ENCODE results near the gene YARS2. TPM values are rescaled to one million over a fixed set of nuclear protein-coding genes. Genes with fewer than 3 reads are reported as not detected.
A peak's percentile ranks its signal among the peaks of the same experiment; 100 is the strongest.

YARS2 gene
- 15.5 TPM for polyA plus RNA-seq (2012; ENCODE audit: insufficient read length, low read depth)

DNA sequence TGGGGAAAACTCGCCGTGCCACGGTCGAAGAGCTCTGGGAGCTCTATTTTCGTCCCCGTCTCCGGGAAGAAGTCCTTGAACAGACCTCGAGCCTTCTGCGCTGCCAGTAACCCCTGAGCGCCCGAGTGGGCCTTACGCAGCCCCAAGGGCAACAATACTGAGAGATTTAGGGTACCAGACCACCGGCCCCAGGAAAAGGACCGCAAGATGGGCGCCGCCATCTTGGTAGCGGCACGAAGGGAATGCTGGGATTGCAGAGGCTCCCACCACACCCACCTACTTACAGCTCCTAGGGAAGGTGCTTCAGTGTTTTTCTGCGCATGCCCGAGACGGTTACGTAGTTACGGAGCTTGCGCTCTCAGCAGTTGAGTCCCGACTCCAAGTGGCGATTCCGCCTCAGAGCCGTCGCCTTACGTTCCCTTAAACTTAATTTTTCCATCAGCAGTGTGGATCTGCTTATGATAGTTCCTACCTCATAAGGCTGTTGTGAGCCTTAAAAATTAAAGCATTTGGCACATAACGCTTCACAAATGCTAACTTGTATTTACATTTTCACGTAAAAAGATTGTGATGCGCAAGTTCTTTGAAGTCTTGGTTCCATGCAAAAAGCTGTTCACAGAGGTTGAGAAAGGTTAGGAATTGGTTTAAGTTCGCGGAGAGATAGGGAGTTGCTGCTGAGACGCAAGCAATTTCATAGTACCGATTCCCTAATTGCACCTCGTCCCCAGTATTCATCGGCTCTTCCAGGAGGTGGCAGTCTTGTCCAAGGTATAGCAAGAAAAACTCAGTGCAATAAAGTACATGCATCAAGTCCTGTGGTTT is at the start of gene YARS2:
TSS of gene YARS2 (minus strand) at position 244 of the 822 bp plus-strand sequence. CDS start at position 221, 23 bp downstream.
- TF ChIP-seq, protein P1, sequence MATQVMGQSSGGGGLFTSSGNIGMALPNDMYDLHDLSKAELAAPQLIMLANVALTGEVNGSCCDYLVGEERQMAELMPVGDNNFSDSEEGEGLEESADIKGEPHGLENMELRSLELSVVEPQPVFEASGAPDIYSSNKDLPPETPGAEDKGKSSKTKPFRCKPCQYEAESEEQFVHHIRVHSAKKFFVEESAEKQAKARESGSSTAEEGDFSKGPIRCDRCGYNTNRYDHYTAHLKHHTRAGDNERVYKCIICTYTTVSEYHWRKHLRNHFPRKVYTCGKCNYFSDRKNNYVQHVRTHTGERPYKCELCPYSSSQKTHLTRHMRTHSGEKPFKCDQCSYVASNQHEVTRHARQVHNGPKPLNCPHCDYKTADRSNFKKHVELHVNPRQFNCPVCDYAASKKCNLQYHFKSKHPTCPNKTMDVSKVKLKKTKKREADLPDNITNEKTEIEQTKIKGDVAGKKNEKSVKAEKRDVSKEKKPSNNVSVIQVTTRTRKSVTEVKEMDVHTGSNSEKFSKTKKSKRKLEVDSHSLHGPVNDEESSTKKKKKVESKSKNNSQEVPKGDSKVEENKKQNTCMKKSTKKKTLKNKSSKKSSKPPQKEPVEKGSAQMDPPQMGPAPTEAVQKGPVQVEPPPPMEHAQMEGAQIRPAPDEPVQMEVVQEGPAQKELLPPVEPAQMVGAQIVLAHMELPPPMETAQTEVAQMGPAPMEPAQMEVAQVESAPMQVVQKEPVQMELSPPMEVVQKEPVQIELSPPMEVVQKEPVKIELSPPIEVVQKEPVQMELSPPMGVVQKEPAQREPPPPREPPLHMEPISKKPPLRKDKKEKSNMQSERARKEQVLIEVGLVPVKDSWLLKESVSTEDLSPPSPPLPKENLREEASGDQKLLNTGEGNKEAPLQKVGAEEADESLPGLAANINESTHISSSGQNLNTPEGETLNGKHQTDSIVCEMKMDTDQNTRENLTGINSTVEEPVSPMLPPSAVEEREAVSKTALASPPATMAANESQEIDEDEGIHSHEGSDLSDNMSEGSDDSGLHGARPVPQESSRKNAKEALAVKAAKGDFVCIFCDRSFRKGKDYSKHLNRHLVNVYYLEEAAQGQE (IDR thresholded peaks at IDR 0.05; ENCODE audit: insufficient read depth in 1 of 2, low read depth in 2 of 2, low read length in 2 of 2), result peak in 1 of 2 experiments; percentile 54; a peak in 1 of 4 replicates
- TF ChIP-seq FOXP2 (optimal IDR thresholded peaks at IDR 0.05; ENCODE audit: borderline replicate concordance, extremely low read depth, extremely low read length, insufficient read depth), result no peak
- peak; percentile 95 for TF ChIP-seq POLR2AphosphoS5 (IDR thresholded peaks at IDR 0.05; ENCODE audit: low read depth, low read length)
- TF ChIP-seq SIN3A (IDR thresholded peaks at IDR 0.05; ENCODE audit: borderline replicate concordance, insufficient read depth, low read length), result 0 out of 2 replicates have a peak, but pooled peaks have one; percentile 30
- peak; percentile 97 for TF ChIP-seq TAF1 (IDR thresholded peaks at IDR 0.05; ENCODE audit: borderline replicate concordance, insufficient read depth, low read length)

DNA sequence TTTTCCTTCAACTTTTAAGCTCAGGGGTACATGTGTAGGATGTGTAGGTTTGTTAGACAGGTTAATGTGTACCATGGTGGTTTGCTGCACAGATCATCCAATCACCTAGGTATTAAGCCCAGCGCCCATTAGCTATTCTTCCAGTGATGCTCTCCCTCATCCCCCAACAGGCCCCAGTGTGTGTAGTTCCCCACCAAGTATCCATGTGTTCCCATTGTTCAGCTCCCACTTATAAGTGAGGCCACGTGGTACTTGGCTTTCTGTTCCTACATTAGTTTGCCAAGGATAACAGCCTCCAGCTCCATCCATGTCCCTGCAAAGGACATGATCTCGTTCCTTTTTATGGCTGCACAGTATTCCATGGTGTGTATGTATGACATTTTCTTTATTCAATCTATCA is 48.6 kb upstream of the YARS2 start:
- TF ChIP-seq FOXP2 (optimal IDR thresholded peaks at IDR 0.05; ENCODE audit: borderline replicate concordance, extremely low read depth, extremely low read length, insufficient read depth), result no peak
- TF ChIP-seq, protein P1 (IDR thresholded peaks at IDR 0.05; ENCODE audit: insufficient read depth in 1 of 2, low read depth in 2 of 2, low read length in 2 of 2), result no peak
- TF ChIP-seq POLR2AphosphoS5 (IDR thresholded peaks at IDR 0.05; ENCODE audit: low read depth, low read length), result no peak
- no peak for TF ChIP-seq SIN3A (IDR thresholded peaks at IDR 0.05; ENCODE audit: borderline replicate concordance, insufficient read depth, low read length)
- TF ChIP-seq TAF1 (IDR thresholded peaks at IDR 0.05; ENCODE audit: borderline replicate concordance, insufficient read depth, low read length), result no peak

DNA sequence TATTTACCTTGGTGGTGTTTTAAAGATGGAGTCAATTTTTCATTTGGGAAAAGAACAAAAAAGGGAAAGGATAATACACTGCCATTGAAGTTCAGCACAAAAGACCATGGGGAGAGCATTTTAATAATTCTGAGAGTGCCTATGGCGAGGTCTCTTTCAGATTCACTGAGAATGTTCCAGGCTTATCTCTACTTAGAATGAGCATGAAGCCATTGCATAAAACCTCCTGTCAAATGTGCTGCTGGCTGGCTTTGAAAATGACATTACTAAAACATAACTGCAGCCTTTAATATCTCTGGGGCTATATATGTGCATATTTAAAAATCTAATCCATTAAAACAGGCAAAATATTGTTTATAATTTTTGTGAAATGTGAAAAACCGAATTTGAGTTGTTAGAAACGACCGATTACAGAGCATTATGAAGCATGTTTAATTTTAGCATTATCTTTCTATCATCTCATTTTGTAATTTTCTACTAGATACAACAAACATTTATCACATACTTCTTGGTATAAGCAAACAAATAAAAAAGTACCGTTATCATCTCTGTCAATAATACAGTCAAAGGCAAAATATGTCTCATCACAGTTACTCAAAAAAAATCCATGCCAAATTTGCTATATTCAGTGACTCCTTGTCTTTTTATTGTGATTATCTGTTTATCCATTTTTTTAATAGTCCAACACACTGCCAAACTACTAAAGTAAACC is 45.7 kb upstream of the YARS2 start:
- TF ChIP-seq POLR2AphosphoS5 (IDR thresholded peaks at IDR 0.05; ENCODE audit: low read depth, low read length) (no peak), SIN3A (IDR thresholded peaks at IDR 0.05; ENCODE audit: borderline replicate concordance, insufficient read depth, low read length) (no peak), TAF1 (IDR thresholded peaks at IDR 0.05; ENCODE audit: borderline replicate concordance, insufficient read depth, low read length) (no peak)
- TF ChIP-seq, protein P1 (IDR thresholded peaks at IDR 0.05; ENCODE audit: insufficient read depth in 1 of 2, low read depth in 2 of 2, low read length in 2 of 2), result no peak

DNA sequence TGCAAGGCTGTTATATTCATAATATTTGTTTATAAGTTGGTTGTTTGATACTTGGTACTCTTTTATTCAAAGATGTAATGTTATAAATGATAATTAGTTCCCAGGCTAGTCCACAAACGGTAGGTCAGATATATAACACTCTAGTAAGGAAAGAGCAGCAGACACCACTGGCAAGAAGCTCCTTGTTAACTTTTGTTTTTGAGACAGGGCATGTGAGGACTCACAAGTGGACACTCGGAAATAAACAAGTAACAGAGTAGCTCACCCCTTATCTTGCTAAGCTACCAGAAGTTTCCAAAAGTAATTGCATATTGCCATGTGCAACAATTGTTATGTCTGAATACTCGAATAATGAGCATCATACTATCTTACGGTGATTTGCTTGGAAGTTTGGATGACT is 38.6 kb upstream of the YARS2 start:
- no peak for TF ChIP-seq POLR2AphosphoS5 (IDR thresholded peaks at IDR 0.05; ENCODE audit: low read depth, low read length)
- no peak for TF ChIP-seq SIN3A (IDR thresholded peaks at IDR 0.05; ENCODE audit: borderline replicate concordance, insufficient read depth, low read length)
- TF ChIP-seq FOXP2 (optimal IDR thresholded peaks at IDR 0.05; ENCODE audit: borderline replicate concordance, extremely low read depth, extremely low read length, insufficient read depth), result no peak
- no peak for TF ChIP-seq TAF1 (IDR thresholded peaks at IDR 0.05; ENCODE audit: borderline replicate concordance, insufficient read depth, low read length)
- TF ChIP-seq, protein P1 (IDR thresholded peaks at IDR 0.05; ENCODE audit: insufficient read depth in 1 of 2, low read depth in 2 of 2, low read length in 2 of 2), result no peak
